Activated CD4-positive, alpha-beta T cell treated with anti-CD3 and anti-CD28 coated beads, Interleukin-2, Interleukin-6, amounts not matched to agents 100 ng/mL and 50 ng/mL, durations not matched to agents 16 hours and 8 hours (primary cell): ENCODE data around the gene DUSP6.
A peak's percentile ranks its signal among the peaks of the same experiment; 100 is the strongest.

ENCODE experiments used
- DNase-seq: peaks from one replicate; pipeline ENCODE4 v3.0.0-alpha.2; 2020

Gene DUSP6

DNA sequence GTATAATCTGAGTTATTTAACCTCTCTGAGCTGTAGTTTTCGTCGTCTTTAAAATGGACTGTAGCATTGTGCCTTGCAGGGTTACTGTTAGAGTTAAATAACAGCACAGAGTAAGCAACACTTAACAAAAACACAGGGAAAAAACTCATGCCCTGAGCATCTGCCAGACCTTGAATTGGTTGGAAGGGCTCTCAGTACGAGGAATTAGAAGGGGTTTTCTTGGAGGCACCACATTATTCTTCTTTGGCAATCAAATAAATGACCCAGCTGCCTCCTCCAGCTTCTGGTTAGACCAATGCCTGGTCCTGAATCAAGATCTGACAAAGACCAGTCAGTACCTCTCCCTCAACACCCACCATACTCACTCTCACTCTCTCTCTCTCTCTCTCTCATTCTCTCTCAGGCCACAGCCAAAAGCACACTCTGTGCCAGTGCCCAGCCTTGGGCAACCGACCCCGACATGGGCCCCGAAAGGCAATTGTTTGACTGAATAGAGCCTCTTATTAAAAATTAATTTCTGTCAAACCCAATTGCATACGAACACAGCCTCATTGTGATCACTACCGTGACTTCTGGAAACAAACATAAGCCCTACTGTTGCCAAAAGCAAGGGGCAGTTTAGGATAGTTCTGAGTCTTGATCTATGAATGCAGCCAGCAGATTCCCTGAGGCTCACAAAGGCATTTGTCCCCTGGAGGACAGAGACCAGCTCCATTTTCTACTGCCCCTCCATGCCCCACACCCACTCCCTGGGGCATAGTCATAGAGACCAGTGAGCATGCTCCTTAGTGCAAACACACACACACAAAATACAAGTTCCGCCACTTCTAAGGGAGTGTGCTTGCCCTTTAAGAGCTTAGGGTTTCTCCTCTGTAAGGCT, 23.9 kb downstream of the DUSP6 start:
- no peak for DNase-seq

DNA sequence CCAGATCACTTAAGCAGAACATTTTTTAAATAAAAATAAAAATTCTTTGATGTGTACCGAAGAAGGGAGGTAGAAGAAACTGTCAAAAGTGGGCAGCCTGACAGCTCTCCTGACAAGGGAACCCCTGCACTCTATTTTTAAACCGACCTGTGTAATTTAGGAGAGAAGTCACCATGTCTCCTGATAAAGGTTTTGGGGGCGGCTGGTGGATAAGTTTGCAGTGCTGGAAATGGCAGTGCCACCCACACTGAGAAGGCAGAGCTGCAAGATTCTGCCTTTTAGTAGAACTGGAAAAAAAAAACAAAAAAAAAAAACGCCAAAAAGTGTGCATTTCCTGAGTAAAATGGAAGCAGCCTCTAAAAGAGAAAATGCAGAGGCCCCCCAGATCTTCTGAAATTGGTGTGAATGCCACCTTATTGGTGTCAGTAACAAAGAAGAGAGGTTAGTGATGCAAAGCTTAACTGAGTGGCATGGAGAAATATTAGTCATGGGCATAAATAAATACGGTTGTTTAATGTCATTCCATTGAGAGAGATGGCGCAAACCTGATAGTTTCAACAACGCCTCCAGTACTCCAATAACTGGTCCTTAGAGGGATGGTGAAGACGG, 24.7 kb downstream of the DUSP6 start:
- DNase-seq, result no peak

DNA sequence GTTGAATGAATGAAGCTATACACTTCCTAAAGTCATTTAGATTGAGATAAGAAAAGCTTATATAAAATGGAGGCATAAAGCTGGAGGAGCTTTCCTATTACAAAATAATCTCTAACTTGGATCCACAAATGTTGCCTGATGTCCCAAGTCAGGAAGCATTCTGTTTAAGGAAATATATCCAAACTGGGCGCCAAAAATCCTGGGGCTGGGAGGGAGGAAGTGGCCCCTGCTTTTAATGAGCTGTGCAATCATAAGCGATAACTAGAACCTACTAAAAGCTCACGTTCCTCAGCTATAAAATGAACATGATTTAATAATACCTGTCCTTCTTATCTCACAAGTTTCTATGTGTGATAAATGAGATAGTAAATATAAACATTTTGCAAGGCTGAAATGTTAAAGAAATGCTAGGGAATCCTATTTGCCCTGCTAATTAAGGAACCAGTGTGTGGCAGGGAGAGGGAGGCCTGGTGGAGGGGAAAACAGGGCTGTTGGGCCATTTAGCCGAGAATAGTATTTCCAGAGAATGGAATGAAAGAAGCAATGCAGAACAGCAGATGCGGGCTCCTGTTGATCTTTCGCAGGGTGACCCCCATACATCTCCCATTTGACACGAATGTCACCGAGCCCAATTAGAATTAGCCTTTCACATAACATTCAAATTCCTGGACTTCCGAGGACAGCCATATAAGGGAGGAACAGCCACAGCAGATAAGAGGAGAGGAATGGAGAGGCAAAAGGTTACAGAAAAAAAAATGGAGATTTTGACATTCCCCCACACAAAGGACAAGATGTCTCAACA, 25.9 kb downstream of the DUSP6 start:
- no peak for DNase-seq

DNA sequence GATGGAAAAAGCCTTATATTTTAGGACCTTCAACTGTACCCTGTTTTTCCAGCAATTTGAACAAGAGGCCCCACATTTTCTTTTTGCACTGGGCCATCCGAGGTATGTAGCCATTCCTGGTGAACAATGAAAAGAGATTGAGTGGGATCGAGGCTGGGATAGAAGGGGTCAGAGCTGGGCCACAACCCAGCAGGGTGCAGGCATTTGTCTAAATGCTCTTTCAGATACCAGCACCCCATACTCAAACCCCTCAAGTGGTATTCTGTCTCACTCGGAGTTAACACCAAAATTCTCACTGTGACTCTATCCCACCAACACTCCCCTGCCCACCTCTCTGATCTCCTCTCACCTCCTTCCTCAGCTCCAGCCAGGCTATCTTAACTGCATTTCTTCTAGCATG, 26.8 kb downstream of the DUSP6 start:
- DNase-seq, result no peak

DNA sequence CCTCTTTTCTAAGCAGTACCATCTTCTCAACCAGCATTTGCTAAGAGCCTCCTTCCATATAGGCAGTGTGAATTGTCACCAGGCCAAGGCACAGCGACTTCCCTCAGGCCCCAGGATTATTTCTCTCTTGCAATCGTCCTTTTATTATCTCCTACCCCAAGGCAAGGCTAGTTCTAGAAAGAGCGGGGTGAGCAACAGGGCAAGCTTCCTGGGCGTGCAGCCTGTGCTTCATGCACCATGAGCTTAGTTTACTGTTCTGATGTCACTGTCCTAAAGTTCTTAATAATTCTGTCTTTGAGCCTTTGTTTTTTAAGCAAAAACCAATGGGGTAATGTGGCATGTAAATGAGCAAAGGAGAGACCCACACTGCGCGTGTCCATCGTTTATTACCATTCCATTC, 27.9 kb downstream of the DUSP6 start:
- no peak for DNase-seq

DNA sequence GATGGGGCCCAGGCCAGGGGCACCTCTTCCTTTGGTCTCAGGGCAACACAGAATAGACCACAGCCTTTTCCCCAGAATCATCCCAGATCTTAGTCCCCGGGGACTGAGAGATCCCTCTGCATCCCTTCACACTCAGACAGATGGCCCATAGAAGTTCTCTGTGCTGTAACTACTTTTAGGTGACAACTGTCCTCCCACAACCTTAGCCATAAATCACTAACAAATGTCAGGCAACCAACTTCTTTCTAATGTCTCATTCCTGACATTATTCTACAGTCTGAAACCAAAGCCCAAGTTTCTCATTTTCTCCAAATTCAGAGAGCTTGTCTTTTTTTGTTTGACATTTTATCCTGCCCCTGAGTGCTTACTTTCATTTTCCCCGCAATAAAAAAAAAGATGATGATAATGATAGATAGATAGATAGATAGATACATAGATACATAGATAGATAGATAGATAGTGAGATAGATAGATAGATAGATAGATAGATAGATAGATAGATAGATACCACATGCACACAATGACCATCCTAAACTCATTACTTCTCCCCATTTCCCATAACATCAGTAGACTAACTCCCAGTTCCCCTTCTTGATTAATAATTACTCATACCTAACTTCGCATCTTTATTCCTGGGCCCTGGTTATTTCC, 28.6 kb downstream of the DUSP6 start:
- no peak for DNase-seq

DNA sequence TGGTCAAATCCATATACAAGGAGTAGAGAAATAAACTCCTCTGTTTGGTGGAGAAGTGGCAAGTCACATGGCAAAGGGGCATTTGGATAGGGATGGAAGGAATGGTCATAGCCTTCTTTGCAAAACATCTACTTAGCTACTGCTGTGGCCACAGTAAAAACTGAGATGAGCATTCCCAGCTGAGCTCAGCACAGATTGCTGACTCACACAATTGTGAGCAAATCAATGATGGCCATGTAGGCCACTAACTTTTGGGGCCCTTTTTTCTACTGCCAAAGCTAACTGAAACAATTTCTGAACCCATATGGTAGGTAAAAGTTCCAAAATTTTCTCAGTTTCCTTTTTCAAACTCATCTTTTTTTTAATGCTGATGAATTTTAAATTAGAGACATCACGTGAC, 31.6 kb downstream of the DUSP6 start:
- DNase-seq, result no peak

DNA sequence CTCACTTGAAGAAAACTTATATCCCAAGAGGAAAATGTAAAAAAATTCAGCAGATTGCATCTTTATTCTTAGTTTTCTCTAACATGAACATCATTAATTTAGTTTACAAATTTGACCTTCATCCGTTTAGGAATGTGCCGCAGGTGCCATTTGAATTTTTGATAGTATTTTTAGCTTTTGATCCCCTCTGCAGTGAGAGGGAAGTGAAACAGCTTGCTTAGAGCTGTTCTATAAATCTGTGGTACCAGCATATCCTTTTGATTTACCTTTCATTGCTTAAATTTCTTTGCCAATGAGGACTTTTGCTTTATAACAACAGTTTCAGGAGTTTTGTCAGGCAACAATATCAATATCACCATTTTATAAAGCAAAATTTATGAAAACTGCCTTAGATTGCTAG, 32.7 kb downstream of the DUSP6 start:
- no peak for DNase-seq

DNA sequence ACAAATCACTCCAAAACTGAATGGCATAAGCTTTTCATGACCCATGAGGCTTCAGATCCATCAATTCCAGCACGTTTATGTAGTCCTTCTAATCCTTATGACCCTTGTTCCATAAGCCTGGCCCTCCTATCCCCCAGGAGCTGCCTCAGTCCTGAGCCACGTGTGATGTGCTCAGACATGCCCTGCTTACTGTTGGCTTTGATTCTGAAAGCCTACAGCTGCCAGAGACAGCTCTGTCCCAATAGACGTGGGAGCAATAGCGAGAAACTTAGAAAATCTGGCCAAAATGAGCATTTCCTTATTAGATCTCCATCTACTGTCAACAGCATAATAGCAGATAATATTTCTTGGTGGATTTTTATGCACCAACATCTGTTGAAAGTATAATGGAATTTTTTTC, 33.2 kb downstream of the DUSP6 start:
- no peak for DNase-seq

DNA sequence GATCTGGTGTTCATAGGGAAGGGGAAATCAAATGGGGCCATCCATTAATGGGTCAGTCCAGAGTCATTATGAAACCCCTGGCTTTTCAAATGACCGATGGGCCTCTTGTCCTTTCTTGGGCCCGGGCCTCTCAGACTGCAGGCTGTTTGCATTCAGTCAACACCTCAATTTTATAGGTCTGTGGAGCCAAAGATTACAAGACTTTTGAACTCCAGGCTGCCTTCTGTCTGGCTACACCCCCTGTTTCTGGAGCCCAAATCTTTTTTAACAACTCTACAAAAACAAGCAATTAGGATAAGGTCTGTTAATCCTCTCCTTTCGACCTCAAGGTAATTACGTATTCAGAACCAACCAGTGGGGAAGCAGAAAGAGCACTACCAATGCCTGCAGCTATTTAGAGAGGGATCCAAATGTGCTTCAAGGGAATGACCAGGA, 35.6 kb downstream of the DUSP6 start:
- DNase-seq, result no peak

DNA sequence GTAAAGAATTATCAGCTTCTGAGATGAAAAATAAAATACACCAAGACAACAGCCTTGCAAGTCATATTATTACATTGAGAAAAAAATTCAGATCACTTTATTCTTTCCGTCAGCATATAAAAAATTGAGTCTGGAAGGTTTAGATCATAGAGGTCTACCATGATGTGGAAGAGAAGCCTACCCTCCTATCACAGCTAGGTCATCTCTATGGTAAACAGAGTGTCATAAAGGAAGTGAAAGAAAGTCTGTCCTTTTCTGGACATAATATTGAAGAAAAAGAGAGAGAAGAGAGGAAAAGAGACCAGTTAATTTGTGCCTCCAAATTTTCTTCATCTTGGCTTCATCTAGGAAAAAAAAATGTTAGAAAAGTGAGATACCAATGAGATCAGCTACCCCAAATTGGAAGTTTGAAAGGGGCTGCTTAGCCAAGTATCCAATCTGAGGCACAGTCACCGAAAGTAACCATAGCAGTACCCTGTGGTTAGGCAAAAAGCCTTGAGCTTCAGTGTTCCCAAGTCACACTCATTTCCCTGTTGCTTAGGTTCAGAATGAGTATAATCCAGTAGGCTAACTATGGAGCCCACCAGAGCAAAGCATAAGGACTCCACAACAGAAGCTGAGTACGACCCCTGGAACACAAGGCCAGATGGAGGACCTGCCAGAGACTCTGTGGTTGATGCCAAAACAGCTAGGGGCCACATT, 38.1 kb downstream of the DUSP6 start:
- DNase-seq, result no peak

DNA sequence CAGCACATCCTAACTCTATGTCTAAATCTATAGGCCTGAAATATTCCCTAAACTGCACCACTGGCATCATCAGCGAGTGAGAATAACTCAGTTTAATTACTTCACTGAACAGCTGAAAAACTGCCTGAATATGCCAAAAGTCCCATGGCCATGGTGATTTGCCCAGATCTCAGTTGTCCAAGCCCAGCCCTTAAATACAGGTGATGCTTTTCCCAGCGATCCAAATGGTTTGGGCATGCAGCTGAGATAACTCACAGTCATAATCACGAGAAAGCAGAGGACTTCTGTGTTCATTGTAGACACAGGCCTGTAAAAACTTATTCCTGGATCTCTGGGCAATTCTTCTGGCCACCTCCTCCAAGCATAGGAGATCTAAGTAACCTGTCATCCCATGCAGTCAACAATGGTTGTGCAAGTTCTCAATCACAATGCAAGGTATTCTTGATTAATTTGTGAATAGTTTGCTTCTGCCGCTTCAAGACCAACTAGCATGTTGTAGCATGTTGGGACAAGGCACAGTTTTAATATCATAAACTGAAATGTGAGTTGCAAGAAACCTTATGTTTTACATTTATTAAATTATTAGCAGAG, 40.5 kb downstream of the DUSP6 start:
- DNase-seq, result no peak

DNA sequence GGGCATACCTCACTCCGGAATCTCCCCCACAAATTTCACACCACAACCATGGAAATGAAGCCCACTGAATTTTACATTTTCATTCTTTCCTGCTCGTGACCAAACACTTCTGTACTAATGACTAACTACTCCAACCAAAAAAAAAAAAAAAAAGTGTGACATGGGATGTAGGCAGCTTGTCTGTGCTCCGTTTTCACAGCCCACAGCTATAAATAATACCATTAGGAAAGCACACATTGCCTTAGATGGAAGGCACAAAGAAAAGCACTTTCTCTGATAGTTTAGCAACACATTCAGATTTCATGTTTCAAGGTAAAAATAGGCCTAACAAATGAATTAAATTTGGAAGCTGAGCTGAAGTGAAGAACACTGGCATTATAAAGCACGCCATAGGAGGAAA, 42.5 kb downstream of the DUSP6 start:
- DNase-seq, result no peak

DNA sequence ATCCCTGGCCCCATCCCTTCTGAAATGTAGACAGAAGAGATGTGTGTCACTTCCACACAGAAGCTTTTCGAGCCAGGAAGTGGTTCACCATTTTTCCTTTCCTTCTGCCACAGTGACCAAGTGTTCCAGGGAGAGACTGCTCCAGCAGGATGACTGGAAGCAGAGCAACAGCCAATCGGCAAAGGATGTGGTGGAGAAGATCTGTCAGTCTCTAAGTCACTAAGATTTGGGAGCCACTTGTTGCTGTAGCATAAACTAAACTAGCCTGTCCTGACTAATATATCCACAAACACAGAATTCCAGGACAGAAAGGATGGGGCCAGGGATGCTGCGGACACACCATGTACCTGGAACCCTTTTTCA, 42.9 kb downstream of the DUSP6 start:
- no peak for DNase-seq

DNA sequence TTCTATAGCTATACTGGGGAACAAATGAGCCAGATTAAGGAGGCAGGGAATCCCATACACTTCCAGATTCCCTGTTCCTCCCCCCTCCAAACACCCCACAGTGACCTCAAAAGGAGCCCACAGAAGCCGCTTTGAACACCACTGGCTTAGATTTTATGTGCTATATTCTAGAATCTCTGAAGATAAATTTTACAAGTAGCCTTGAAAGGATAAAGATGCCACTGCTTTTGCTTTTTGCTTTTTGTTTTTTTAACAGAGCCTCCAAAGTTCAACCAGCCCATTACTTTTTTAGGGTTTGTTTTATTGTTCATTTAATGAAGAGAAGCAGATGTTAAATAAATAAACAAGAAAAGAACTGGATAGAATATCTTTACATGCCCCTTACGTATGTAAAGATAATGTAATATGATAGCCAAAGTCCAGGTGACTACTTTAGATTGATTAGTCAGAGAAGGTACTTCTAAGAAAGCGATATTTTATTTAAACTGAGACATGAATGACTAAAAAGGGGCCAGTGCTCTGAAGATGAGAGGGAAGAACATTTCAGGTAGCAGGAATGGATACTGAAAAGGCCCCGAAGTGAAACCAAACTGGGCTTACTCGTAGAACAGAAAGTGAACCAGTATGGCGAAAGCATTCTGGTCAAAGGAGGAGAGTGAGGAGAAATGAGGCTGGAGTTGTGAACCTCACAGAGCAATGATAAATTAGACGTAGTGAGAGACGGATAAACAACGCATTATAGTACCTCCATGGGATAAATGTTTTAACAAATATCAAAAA, 44.6 kb downstream of the DUSP6 start:
- DNase-seq, result peak; percentile 21

DNA sequence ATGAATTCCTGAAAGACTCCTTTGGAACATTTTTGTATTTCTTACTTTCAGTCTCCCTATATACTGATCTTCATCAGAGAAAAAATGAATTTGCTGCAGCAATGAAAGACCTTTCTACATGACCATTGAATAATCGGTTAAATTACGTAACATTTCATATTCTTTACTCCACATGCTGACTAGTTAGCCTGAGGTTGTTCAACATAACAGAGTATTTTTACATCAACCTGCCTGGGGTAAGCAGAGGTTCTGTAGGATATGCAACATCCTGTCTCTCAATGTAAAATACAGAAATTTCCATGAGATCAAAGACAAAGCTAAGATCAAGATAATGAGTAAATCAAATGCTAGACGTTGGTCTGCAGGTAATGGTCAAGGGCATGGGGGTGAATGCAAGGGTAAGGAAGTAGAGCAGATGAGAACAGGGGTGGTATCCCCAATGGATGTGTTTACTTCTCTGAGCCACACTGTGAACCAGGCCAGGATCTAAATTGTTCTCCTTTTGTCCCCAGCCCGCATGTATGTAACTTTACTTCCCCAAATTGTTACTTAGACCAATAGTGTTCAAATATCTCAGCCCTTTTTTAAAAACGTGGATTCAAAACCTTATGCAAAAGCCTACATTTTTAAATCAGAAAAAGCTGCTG, 45.4 kb downstream of the DUSP6 start:
- no peak for DNase-seq

DNA sequence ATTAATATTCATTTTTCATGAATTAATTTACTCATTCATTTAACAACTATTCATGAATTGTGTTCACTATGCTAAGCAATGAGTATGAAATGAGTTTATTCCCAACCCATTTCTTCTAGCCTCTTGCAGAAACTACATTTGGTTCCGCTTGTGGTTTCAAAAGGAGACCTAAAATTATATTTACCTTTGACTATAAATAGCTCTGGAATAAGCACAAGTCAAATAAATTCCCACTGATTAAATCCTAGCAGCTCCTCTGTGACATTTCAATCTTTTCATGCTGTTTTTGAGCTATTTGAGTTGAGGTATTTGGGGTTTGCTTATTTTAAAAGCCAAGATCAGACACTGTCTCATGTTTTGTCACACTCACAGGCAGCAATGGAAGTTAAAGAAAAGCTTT, 46.9 kb downstream of the DUSP6 start:
- no peak for DNase-seq

DNA sequence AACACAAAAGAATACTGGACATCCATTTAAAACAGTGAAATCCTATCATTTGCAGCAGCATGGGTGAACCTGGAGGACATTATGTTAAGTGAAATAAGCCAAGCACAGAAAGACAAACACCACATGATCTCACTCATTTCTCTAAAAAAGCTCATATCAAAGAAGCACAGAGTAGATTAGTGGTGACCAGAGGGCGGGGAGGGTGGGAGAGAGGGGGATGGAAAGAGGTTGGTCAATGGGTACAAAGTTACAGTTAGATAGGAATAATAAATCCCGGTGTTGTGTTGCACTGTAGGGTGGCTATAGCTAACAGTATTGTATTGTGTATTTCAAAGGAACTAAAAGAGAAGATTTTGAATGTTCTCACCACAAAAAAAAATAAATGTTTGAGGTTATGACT, 52.4 kb downstream of the DUSP6 start:
- no peak for DNase-seq

DNA sequence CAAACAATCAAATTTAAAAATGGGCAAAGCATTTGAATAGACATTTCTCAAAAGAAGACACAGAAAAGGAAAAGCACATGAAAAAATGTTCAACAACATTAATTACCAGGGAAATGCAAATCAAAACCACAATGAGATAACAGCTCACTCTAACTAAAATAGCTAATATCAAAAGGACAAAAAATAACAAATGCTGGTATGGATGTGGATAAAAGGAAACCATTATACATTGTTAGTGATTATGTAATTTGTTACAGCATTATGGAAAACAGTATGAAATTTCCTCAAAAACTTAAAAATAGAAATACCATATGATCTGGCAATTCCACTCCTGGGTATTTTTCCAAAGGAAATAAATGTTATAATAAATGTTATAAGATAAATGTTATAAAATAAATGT, 52.9 kb downstream of the DUSP6 start:
- no peak for DNase-seq
